A549 treated with DMSO at 1 μM for 4 hours (cell line): Measurements from ENCODE around the gene PFKFB2. TPM values are rescaled to one million over a fixed set of nuclear protein-coding genes. Genes with fewer than 3 reads are reported as not detected.

Experiments
- total RNA-seq: library from RNA; stranded (reverse); fragments of 200-300 nt; extraction: Qiagen RNA extraction; gene quantifications from 5 replicates; pipeline ENCODE4 v1.2.3, GENCODE V29; 2022; ENCODE audit warnings: low read depth

Gene PFKFB2
- 5.7 to 7.5 TPM (median 6.9 TPM) in 5 replicates for total RNA-seq

DNA sequence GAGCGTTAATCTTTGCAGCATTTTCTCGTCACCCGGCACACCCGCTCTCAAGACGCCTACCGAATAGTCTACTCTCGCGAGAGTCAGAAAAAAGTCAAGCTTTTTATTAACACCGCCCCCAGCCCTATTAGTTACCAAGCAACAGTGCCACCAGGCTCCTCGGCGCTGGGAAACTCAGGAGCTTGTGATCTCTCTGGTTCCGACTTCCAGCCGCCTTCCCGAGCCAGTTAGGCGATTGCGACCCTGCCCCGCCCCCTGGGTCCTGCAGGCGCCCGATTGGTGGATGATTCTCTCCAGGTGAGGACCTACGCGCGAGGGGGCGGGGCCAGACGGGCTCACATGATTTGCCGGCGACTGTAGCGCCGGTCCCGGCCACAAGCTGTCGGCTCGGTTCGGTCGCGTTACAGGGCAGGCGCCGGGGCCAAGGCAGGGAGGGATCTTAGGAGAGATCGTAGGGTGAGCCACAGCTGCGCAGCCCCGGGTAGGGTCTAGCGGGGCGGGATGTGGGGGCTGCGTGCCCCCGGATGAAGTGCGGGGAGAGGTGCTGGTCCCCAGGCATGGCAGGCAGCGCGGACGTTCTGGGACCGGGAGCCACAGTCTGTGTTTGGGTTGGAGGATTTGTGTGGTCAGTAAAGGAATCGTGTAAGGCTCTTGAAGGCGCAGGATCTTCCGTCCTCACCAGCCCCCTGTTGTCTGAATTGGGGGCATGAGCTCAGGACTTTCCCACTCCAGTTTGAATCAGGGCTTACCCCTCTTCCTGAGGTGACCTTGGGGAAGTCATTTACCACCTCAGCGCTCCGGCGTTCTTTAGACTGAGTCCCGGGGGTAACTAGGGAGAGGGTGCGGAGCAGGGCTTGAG, at the start of gene PFKFB2:
Gene PFKFB2, plus strand, starts transcription at position 365 of the 859 bp plus-strand sequence. CDS start 1,443 bp downstream, outside the sequence.

DNA sequence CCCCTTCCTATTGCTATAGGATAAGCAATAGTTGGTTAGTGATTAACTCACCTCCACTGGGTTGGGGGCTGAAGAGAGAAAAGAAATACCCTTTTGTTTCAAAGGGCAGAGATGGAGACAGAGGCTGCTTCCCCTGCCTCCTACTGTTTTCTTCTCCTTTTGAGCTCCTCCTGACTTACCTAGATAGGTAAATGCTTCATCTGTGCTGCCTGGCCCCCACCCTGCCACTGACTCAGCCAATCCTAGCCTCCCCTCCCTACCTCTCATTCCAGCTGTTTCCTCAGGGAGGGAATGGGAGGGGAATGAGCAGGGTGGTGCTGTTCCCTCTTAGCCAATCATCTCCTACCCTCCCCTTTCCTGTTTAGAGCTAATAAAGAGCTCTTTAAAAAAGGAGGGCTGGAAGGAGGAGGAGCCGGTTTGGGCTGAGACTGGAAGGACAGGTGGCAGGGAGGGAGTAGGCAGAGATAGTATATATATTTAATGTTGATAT, 20.5 kb upstream of the PFKFB2 start, which contains the start of gene C1orf116:
Gene C1orf116, minus strand, starts transcription at position 229 of the 490 bp plus-strand sequence. CDS start 5,158 bp downstream, outside the sequence.

DNA sequence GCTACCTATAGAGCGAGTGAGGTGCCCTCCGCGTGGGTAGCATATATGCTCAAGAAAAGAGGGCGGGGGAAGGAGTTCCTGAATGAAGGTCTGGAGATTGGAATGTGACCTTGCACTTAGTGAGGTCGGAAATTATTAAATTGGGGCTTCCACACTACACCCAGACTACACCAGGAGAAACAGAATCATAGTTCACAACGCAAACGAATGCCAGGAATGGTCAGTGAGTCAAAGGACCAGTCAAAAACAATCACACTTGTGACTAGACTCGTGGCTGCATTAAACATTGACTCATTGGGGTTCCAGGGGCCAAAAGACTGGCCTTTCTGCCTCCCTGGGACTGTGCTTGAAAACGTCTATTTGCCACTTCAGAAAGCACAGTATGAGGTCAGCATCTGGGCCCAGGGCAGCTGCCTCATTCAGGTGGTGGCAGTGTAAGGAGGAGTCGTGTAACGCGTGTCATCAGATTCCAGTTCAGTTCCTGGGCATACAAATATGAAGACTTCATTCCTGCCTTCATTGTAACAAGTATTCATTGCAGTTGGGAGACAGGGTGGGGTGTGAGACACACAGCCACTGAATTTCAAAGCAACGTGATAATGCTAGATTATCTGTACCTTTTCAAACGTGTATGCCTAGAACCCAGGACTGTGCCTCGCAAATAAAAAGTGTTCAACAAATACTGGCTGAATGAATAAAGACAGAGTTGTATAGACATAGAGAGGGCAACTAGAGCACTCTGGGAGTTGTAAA, 1.7 kb upstream of the PFKFB2 start, which contains the start of gene YOD1:
Gene YOD1, minus strand, starts transcription at position 18 of the 753 bp plus-strand sequence. CDS start 178 bp downstream, outside the sequence.

DNA sequence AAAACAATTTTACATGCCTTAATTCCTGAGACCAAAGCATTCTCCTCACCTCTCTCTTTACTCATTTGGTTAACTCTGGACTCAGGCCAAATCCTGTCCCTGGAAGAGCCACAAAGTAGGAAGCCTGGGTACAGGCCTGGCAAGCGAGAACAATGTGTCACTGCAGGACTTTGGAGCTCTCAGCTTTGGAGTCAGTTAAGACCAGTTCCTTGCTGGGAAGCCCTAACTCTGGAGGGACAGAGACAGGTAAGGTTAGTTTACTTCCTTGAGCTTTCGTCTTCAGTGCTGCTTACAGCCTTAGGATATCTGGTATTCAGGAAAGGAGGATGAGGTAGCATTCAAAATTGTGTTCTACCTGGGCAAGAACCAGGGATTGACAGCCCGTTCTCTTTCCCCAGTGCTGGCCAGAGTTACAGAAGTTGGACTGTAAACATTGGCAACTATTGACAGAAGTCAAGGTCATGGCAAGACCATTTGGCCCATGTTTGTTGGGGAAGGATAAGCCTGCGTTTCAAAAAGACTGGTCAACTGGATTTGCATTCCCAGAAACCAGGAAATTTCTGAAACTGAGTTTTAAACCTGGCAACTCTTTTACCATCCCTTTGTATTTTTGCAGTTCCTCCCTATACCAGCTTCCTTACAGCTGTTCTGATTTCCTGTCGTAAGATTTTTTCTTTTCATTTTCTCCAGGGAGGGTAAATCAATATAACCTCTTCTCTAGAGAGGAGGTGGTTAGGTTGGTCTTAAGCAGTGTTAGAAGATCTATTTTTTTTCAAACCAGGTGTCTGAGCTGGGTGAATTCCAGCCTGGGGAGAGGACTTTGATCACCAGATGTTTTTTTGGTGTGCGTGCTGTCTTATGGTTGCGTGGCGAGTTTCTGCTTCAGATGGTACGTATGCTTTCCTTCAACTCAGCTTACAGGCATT, 35.9 kb downstream of the PFKFB2 start, which contains the start of gene C4BPB:
Gene C4BPB, plus strand, starts transcription at position 160 of the 926 bp plus-strand sequence. Its CDS starts 672 bp downstream, at position 832.

DNA sequence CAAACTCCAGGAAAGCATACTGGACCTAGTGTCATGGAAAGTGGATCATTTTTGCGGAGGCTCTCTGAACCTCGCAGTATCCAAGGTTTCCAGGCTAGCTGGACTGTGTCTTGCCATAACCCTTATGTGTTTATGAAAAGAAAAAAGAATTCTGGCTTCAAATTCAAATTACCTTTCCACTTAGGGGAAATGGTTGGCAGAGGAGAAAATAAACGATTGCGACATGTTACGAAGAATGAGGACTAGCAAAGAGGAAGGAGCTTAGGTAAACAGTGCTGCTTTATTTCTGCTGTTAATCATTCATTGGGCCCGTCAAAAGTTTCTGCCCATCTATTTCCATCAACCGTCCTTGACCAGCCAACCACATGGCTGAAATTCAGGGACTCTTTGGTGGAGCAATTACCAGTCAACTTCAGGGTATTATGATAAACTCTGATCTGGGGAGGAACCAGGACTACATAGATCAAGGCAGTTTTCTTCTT, 50.9 kb downstream of the PFKFB2 start, which contains the start of gene C4BPA:
Gene C4BPA, plus strand, starts transcription at position 342 of the 482 bp plus-strand sequence. CDS start 8,793 bp downstream, outside the sequence.

Other genes with a start within 250 kb of the PFKFB2 start
- not detected in 5 replicates for gene IL20, start 187.7 kb upstream of the PFKFB2 start, total RNA-seq
- 0.16 to 0.44 TPM (median 0.40 TPM) in 5 replicates for gene IL24, start 155.8 kb upstream of the PFKFB2 start, total RNA-seq
- 4.0 to 6.3 TPM (median 4.4 TPM) in 5 replicates for gene FCMR, start 131.3 kb upstream of the PFKFB2 start, total RNA-seq
- gene PIGR, start 106.8 kb upstream of the PFKFB2 start, total RNA-seq: 0.23 TPM in 1 of 5 replicates, not detected in the others
- gene FCAMR, start 82.8 kb upstream of the PFKFB2 start, total RNA-seq: 0.08 TPM in 1 of 5 replicates, not detected in the others
- gene C1orf116, start 20.5 kb upstream of the PFKFB2 start, total RNA-seq: 2.5 to 3.4 TPM (median 3.2 TPM) in 5 replicates
- gene YOD1, start 2.1 kb upstream of the PFKFB2 start, total RNA-seq: 5.4 to 8.0 TPM (median 6.9 TPM) in 5 replicates
- gene C4BPB, start 35.6 kb downstream of the PFKFB2 start, total RNA-seq: 0.99 to 1.5 TPM (median 1.1 TPM) in 5 replicates
- 0.48 to 1.0 TPM (median 0.64 TPM) in 5 replicates for gene C4BPA, start 51.0 kb downstream of the PFKFB2 start, total RNA-seq